ENCODE measurements around the gene ZNF598. TPM values are rescaled to one million over a fixed set of nuclear protein-coding genes. Genes with fewer than 3 reads are reported as not detected.

ZNF598 gene
- total RNA-seq, 1 donor from 2014 or later = 46.0 TPM

DNA sequence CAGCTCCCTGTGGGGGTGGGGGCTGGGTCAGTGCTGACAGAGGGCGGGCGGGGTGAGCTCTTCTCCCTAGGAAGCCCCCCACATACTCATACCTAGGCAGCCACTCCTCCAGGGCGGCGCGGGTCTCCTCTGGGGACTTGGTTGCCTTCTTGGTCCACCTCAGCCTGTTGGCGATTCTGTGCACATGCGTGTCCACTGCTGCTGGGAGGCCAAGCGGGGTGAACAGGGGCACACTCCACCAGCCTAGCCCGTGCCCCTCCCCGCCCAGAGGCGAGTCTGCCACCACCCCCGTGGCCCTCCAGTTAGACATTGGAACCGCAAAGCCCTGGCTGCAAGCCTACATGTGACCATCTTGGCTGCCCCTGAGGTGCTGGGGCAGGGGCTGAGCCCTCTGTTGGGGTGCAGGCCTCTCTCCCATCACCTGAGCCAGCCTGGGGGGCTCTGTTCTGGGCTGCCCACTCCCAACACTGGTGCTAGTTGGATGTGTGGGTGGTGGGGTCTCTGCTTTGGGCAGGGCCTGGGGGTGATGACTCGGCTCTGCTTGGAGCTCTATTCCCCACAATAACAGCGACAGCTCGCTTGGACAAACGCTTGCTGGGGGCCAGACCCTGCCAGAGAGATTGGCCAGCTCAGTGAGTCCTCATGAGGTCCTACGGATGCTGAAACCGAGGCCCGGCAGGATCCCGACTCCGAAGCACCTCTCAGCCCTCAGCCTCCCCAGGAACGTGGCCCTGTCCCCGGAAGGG, 30.6 kb upstream of the ZNF598 start:
- no peaks in the 10 kb centered on the region for H3K27me3 Mint-ChIP-seq (ENCODE audit: low read depth, unreplicated experiment)
- TF ChIP-seq EZH2 (IDR thresholded peaks at IDR 0.05; ENCODE audit: insufficient read depth, low read length) = no peak
- TF ChIP-seq, protein P1, sequence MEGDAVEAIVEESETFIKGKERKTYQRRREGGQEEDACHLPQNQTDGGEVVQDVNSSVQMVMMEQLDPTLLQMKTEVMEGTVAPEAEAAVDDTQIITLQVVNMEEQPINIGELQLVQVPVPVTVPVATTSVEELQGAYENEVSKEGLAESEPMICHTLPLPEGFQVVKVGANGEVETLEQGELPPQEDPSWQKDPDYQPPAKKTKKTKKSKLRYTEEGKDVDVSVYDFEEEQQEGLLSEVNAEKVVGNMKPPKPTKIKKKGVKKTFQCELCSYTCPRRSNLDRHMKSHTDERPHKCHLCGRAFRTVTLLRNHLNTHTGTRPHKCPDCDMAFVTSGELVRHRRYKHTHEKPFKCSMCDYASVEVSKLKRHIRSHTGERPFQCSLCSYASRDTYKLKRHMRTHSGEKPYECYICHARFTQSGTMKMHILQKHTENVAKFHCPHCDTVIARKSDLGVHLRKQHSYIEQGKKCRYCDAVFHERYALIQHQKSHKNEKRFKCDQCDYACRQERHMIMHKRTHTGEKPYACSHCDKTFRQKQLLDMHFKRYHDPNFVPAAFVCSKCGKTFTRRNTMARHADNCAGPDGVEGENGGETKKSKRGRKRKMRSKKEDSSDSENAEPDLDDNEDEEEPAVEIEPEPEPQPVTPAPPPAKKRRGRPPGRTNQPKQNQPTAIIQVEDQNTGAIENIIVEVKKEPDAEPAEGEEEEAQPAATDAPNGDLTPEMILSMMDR (IDR thresholded peaks at IDR 0.05; ENCODE audit: insufficient read depth, low read depth, low read length) = no peak
- H3K4me3 Mint-ChIP-seq (ENCODE audit: unreplicated experiment) = no peak overlapping the region
- DNase-seq (ENCODE audit: low read depth) (no peak), FAIRE-seq (no peak)
- H3K27ac ChIP-seq (ENCODE audit: low read depth, low read length) = peak overlapping the region; percentile 47
- H3K9ac ChIP-seq (ENCODE audit: low read length) = peak overlapping the region; percentile 56
- no peak overlapping the region for H3K27ac Mint-ChIP-seq (ENCODE audit: unreplicated experiment)
- H4K20me1 ChIP-seq (ENCODE audit: insufficient read depth, low read length) = peaks cover 3% of the 10 kb centered on the region
- peaks cover 2% of the 10 kb centered on the region for H3K4me1 Mint-ChIP-seq (ENCODE audit: low read depth, unreplicated experiment)
- H3K9me3 Mint-ChIP-seq (ENCODE audit: unreplicated experiment) = no peaks in the 10 kb centered on the region
- H3K36me3 ChIP-seq (ENCODE audit: insufficient read depth, low read length) = no peaks in the 10 kb centered on the region
- H3K27me3 ChIP-seq (ENCODE audit: insufficient read depth, low read length) = no peaks in the 10 kb centered on the region
- peaks cover 55% of the 10 kb centered on the region for H3K4me1 ChIP-seq (ENCODE audit: insufficient read depth, low read length)
- H3K9me3 ChIP-seq (ENCODE audit: insufficient read depth, low read depth, low read length) = no peaks in the 10 kb centered on the region
- peaks cover 25% of the 10 kb centered on the region for H3K79me2 ChIP-seq (ENCODE audit: insufficient read depth, low read length)
- no peak overlapping the region for H2AFZ ChIP-seq (ENCODE audit: low read depth, low read length)
- H3K36me3 Mint-ChIP-seq (ENCODE audit: low read depth, unreplicated experiment) = no peaks in the 10 kb centered on the region
- H3K4me2 ChIP-seq (ENCODE audit: low read length) = peak overlapping the region; percentile 34
- H3K4me3 ChIP-seq (ENCODE audit: insufficient read depth, low read depth, low read length) = no peak overlapping the region

DNA sequence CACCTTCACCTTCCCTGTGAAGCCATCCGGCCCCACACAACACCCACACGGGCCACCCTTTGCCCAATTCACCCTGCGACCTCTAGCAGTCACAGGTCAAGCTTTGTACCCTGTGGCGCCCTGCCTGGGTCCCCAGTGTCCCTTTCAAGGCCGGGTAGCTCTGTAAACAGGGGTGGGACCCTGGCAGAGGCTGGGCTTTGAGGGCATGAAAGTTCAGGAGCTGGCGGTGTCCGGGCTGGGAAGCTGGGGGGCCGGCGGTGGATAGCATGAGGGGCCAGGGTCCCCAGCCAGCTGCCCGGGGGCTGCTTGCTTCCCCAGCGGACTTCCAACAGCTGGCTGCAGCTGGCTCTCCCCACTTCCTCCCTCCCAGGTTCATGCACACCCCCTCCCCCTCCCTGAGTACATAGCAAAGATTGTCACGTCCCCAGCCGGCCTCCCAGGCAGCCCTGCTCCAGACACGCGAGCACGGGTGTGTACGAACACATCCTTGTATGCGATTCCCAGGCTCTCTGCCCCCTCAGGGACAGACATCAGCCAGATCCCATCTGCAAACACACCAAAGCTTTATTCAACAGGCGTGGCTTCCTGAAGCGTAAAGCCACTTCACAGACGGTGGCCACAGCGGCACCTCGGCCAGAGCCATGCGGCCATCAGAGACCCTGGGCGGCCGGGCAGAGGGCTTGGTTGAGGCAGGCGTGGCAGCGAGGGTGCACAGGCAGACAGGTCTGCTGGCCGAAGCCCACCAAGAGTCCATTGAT, 29.8 kb upstream of the ZNF598 start:
- peaks cover 4% of the 10 kb centered on the region for H3K4me1 Mint-ChIP-seq (ENCODE audit: low read depth, unreplicated experiment)
- Histone ChIP-seq H3K36me3 (ENCODE audit: insufficient read depth, low read length) (no peaks in the 10 kb centered on the region), H2AFZ (ENCODE audit: low read depth, low read length) (no peak overlapping the region), H3K27ac (ENCODE audit: low read depth, low read length) (peak overlapping the region; percentile 41), H3K79me2 (ENCODE audit: insufficient read depth, low read length) (peaks cover 32% of the 10 kb centered on the region), H4K20me1 (ENCODE audit: insufficient read depth, low read length) (peaks cover 3% of the 10 kb centered on the region), H3K4me3 (ENCODE audit: insufficient read depth, low read depth, low read length) (no peak overlapping the region), H3K27me3 (ENCODE audit: insufficient read depth, low read length) (no peaks in the 10 kb centered on the region), H3K4me1 (ENCODE audit: insufficient read depth, low read length) (peaks cover 62% of the 10 kb centered on the region), H3K4me2 (ENCODE audit: low read length) (peak overlapping the region; percentile 34), H3K9ac (ENCODE audit: low read length) (peak overlapping the region; percentile 56), H3K9me3 (ENCODE audit: insufficient read depth, low read depth, low read length) (no peaks in the 10 kb centered on the region)
- no peaks in the 10 kb centered on the region for H3K36me3 Mint-ChIP-seq (ENCODE audit: low read depth, unreplicated experiment)
- no peaks in the 10 kb centered on the region for H3K27me3 Mint-ChIP-seq (ENCODE audit: low read depth, unreplicated experiment)
- no peak for TF ChIP-seq EZH2 (IDR thresholded peaks at IDR 0.05; ENCODE audit: insufficient read depth, low read length)
- TF ChIP-seq, protein P1 (IDR thresholded peaks at IDR 0.05; ENCODE audit: insufficient read depth, low read depth, low read length) = no peak
- H3K9me3 Mint-ChIP-seq (ENCODE audit: unreplicated experiment) = no peaks in the 10 kb centered on the region
- FAIRE-seq = no peak
- H3K4me3 Mint-ChIP-seq (ENCODE audit: unreplicated experiment) = peak overlapping the region; percentile 20
- peak; percentile 16 for DNase-seq (ENCODE audit: low read depth)
- H3K27ac Mint-ChIP-seq (ENCODE audit: unreplicated experiment) = peak overlapping the region; percentile 83

All from astrocyte (in vitro differentiated cells and primary cell).